GM19452 (cell line): ENCODE measurements around the gene TACR1.
"Not testable (repeated sequence)": the region's sequence is repeated elsewhere in the genome, so short reads cannot be mapped to it uniquely, and the experiment has no call there.

Experiments used
- ATAC-seq: cut with Tn5 transposase; IDR thresholded peaks from one replicate; pipeline ENCODE4 v1.9.1; 2021; ENCODE audit not compliant: unreplicated experiment

Gene TACR1

DNA sequence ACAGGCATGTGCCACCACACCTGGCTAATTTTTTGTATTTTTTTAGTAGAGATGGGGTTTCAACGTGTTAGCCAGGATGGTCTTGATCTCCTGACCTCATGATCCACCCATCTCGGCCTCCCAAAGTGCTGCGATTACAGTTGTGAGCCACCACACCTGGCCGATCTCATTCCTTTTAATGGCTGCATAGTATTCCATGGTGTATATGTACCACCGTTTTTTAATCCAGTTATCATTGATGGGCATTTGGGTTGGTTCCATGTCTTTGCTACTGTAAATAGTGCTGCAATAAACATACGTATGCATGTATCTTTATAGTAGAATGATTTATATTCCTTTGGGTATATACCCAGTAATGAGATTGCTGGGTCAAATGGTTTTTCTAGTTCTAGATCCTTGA is 51.4 kb downstream of the TACR1 start:
- ATAC-seq, result not testable (repeated sequence)

DNA sequence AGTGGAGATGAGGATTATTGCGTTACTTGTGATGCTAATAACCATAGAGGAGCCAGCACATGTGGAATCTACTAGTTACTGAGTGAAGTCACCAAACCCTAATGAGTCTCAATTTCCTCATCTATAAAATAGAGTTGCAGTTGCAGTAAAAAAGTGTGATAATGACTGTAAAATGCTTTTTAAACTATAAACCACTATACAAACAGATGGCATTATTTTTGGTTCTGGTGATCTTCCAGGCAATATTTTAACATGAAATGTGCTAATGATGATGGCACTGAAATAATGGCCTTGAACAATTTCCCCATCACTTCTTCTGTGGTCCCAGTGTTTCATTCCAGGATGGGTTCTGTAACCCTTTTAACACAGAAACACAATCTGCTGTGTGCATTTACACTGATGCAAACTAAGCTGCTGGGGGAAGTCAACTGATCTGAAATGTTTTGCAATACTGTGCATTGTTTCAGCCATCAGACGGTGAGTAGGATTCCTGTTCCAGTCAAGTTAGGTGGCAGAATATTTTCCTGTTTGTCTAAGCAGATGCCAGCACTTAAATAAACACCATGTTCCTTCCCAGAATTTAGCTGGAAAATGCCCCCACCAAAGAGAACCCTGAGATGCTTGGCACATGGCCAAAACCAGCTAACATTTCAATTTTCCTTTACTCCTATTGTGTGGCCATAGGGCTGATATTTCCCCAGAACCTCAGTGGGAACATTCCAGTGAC is 52.6 kb downstream of the TACR1 start:
- no peak for ATAC-seq

DNA sequence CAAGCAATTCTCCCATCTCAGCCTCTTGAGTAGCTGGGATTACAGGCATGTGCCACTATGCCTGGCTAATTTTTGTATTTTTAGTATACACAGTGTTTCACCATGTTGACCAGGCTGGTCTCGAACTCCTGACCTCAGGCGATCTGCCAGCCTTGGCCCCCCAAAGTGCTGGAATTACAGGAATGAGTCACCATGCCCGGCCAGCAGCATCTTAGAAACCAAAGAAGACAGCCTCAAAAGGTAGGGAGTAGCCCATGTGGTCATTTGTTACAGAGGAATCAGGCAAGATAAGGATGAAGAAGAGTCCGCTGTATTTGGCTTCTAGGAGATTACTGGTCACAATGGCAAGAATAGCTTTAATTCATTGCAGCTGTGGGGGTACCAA is 53.1 kb downstream of the TACR1 start:
- not testable (repeated sequence) for ATAC-seq

DNA sequence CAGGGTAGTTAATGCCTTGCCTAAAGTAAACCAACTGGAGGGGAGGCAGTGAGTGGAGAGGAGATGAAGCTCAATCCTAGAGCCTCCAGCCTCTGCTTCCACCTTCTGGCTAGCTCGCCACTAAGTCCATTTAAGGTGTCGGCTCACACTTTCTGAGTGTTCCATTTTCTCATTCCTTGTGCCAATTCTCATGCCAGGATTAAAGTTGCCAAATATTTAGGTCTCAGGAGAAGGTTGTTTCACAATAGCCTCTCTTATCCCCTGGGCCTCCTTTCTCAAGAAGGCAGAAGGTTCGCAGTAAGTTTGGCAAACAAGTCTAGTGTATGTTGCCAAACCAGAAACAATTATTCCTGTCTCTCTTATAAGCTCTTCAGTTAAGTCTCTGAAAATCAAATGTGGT is 57.2 kb downstream of the TACR1 start:
- no peak for ATAC-seq

DNA sequence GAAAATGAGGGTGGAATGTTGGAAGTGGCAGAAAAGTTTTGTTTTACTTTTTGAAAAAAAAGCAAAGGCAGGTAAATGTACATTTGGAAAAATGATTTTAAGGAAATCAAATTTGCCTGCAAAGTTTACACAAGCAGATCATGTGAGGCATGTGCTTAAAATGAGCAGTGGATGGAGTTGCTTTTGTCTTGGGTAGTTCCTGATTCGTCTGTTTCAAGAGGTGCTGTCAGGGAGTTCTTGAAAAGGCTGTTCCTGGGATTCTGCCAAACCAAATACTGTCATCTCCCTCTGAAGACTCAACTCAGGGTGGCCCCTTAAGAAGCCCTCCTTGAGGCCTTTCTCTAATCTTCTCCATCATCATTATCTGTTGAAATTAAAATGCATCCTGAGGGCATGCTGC is 59.0 kb downstream of the TACR1 start:
- no peak for ATAC-seq

DNA sequence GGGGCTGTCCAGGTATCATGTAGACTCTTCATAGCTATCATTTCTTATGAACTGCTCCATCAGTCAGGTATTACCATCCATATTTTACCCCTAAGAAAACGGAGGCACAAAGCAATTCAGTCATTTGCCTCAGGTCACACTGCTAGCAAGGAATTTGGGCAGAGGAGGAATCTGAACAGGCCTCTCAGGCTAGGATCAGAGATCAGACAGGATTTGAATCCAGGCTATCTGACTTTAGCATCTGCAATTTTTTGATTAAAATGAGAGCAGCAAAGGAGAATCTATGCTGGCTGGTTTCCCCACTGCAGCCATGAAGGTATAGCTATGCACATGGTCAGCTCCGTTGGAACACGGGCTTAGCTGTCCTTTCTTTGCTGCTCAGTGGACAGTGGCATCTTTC is 60.1 kb downstream of the TACR1 start:
- no peak for ATAC-seq

DNA sequence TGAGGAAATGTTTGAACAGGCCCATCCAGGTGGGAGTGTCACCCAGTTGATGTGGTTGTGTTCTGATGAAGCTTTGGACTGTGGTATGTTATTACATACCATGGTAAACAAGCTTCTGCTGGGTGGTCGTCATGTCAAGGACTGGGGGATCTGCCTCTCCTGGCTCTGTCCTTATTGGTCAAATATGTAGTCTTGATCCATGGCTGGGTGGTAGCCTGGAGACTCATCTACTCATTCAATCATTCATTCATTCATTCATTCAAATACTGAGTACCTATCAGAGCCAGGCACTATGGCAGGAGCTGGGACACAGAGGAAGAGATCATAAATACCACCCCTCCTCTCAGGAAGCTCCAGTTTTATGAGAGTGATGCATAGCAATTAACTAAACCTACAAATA is 60.8 kb downstream of the TACR1 start:
- no peak for ATAC-seq

DNA sequence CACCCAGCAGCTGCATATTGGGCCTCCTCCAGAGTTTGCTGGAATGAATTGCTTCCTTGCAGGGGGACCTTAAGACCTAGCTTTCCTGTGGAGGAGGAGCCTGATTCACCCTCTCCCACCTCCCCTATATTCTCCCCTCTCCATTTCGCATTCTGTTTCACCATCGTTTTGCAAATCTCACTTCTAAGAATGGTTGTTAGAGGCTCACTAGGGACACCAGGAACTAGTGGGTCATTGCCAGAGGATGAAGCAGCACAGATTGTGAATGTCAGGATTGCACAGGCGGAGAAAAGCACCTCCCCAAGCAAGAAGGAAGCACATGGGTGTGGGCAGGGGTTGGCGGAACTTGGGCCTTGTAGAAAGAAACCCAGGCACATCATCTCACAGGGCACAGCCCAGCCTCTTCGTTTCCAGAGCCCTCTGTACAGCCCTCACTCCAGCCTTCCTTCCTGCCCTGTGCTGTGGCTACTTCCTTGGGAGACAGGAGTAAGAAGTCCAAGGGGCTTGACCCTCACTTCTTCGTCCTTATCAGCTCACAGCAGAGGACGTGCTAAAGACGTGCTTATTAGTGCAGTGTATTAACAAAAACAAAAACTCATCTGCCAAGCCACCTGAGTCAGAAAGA is 63.4 kb downstream of the TACR1 start:
- ATAC-seq, result no peak

DNA sequence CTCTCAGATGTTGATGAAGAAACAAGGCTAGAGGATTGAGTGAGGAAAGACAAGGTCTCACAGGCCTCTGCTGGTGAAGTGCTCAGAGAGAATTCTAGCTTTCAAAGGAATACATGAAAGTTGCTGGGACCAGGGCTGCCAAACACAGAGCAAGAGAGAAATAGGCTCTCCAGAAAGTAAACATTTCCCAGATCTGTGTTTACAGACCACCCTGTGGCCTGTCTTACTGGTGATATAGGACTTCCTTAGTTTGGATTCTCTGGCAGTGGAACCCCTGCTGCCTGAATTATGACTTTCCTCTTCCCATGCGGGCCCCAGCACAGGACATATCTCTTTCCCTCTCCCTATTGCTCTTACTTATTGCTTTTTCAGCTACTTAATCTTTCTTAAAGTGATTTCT is 64.5 kb downstream of the TACR1 start:
- no peak for ATAC-seq

DNA sequence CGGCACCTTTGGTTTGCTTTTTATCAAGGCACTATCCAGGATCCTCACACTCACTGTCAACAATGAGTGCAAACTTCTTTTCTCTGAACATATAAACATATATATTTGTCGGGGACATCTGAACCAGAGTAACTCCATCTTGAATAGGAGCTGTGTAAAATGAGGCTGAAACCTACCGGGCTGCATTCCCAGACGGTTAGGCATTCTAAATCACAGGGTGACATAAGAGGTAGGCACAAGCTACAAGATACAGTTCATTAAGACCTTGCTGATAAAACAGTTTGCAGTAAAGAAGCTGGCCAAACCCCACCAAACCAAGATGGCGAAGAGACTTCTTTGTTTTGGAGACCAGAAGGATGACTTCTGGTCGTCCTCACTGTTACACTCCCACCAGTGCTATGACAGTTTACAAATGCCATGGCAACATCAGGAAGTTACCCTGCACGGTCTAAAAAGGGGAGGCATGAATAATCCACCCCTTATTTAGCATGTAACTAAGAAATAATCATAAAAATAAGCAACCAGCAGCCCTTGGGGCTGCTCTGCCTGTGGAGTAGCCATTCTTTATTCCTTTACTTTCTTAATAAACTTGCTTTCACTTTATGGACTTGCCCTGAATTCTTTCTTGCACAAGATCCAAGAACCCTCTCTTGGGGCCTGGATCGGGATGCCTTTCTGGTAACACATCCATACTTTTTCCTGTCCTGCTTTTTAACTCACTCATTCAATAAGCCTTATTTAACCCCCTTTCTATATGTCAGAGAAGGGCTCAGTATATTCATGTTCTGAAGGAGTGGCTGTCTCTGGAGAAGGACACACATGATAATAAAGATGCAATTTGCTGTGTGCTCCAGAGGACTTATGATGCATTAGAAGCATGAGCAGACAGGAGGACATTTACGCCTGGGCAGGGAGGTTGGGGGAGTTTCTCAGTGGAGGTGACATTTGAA is 65.4 kb downstream of the TACR1 start:
- ATAC-seq, result no peak

DNA sequence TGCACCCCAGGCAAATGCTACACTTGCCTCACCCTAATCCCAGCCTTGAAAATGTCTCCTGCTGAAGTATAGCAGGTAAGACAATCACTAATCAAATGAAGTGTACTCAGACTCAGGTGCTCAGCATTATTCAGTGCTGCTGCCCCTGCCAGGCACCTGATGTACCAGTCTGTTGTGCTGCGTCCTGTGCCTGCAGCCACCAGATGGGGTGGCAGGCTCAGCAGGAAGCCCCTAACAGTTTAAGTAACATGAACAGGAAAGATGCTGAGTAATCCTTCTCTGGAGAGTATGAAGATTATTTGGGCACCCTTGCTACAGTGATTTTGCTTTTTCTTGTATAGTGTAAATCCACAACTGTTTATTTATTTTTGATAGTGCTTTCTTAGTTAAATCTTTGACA is 69.1 kb downstream of the TACR1 start:
- no peak for ATAC-seq

DNA sequence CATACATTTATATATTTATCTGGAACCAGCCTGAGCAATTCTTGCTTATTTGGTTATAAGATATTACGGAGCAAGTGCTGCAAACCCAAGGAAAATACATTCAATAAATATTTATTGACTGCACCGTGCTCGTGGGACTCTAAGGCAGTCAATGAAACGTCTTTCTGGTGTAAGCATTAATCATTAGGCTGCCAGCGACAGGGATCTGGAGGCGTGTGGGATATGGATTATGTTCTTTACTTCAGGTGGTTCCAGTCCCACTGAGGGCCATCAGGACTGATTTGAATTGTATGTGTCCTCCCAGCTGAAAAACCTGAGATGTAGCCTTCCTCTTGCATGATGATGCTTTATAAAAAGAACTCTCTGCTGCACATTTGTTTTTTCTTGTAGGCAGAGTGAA is 75.4 kb downstream of the TACR1 start:
- ATAC-seq, result no peak

DNA sequence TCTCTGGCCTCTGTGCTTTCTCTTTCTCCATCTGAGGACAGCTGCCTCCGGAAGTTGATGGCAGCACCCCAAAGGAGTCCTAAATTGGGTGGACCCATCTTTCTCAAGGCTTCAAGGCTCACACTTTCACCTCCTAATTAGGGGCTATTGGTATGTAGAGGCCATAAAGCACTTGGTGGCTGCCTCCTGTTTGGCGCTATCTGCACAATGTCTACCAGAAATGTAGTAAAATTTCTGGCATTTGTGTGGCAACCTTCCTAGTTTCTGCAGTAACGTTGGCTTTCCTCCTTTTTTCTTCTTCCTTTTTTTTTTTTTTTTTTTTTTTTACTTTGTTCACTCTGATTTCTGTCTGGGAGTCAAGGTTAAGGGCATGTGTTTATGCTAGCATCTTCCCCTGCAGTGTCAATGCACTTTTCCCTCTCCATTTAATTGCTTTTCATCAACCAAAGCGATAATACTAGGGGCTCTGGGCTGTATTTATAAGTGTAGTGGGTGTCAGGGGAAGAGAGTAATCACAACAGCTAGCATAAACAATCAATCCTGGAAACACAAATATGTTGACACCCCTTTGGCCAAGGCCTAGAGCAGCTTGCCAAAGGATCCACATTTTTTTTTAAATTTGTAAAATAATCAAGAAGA is 86.0 kb downstream of the TACR1 start:
- ATAC-seq, result no peak

DNA sequence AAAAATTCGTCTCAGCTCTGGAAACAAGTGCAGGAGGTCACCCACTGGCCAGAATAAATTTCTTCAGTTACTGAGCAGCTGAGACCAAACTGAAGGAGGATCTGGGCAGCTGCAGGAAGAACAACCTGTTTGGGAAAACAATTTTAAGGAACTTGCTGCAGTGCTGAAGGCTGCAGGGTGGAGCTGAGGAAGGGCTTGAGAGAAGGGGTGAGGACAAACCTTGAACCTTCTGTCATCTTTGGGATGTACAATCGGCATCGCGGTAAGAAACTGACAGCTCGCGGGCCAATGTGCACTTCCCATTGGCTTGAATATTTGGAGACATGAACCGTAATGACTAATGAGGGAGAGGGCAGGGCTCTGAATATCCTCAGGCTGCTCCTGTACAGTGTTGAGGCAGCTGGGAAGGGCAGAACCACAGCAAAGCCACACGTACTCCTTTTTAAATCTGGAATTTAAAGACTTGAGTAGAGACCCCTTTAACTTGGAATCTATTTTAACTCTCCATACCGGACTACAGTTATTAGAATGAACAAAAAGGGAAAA is 90.3 kb downstream of the TACR1 start:
- no peak for ATAC-seq

DNA sequence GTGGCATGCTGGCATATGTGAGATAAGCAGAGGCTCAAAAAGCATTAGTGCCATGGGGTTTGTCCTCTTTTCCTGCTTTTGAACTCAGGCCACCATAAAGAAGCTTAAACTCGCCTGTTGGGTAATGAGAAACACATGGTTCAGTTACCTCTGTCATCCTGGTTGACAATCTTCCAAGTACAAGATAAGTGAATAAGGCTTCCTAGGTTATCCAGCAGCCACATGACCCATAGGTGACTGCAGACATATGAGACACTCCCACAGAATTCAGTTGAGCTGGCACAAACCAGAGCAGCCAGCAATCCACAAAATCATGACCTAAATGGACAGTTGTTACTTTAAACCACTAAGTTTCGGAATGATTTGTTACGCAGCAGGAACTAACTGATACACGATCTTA is 97.3 kb downstream of the TACR1 start:
- no peak for ATAC-seq

DNA sequence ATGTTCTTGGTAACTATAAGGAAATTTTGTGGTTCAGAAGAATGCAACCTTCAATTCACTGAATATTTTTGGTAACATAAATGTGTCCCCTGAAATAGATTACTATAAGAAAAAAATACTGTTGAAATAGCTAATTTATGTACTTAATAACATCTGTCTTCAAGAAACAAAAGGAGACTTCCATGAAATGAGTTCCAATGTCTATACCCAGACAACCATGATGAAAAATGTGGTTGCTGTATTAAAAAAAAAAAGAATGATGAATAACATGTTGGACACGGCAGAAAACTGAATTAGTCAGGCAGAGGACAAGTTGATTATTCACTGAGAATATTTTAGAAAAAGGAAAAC is 98.5 kb downstream of the TACR1 start:
- ATAC-seq, result no peak

DNA sequence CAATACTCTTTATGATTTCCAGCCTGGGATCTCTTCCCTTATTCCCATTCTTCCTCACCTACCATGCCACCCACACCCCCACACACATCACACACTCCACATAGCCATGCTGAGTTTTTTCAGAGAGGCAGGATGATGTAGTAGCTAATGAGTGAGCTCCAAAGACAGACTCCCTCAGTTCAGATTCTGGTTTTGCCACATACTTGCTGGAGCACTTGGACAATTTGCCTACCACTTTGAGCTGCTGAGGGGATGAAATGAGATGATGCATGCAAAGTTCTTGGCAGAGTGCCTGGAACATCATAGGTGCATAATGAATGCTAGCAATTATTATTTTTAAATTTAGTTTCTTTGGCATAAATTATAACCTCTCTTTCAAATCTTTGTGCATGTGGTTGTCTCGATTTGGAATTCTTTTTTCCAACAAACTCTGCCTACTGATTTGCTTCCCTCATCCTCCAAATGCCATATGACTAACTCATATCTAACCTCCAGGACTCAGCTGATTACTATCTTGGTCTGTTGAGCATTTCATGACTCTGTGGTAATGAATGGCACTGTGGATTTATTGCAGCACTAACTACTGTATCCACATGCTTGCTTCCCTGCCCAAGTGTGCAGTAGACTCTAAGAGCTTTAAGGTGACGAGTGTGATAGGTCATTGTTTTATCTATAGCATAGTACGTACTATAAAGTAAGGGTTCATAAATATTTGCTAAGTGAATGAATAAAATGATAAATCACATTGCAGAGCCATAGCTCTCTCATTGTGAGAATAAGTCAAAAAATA is 99.1 kb downstream of the TACR1 start:
- no peak for ATAC-seq

DNA sequence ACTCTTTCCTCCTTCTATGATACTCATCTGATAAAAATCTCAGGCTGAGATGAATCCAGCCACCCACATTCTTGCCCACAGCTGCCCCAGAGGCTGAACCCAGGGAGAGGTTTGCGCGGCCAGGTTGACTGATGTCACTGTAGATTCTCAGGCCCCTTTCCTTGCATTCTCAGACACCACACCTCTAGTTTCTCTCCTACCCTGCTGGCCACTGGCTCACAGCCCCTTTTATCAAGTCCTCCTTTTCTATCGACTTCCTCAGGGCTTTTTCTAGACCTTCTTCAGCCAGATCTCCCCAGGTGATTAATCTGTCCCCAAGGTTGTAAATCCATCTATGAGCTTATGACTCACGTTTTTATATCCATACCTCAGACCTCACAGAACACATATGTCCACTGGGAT is 99.8 kb downstream of the TACR1 start:
- ATAC-seq, result no peak

DNA sequence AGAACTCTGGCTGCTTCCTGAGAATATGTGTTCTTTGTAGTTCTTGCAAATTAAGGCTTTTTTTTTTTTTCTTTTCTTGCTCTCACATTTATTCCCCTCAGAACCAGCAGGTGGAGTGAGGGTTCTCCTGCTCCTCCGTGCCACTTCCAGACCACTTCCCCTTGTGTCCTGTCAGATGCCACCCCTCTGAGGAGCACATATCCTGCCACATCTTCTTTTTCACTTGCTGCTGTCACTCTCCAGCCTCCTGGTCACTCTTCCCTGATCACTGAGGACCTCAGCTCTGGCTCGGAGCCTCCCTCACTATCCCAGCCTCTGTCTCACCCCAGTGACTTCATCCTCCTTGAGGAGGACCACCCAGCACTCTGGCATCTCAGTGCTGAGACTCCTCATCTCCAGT is 100.5 kb downstream of the TACR1 start:
- ATAC-seq, result no peak

DNA sequence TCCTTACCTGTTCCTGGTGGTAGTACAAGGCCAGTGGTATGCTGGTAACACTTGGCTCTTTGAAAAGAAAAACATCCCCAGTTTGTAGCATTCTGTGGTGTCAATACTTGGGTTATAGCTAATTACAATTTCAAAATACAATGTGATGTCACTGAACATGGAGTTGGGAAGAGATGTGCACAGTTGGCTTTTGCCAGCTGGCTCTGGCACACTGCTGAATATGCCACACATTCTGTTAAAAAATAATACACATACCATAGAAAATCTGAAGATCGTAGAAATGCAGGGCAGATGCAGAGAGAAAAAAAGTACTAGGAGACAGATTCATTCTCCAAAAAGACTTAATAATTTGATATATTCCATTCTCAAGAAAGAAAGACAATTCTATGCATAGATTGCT is 101.5 kb downstream of the TACR1 start:
- no peak for ATAC-seq
